HG02798 (cell line): Measurements from ENCODE around the gene DHX58.

ENCODE experiments used
- ATAC-seq: cut with Tn5 transposase; IDR thresholded peaks from one replicate; pipeline ENCODE4 v1.9.1; 2021; ENCODE audit warnings: mild to moderate bottlenecking; ENCODE audit not compliant: unreplicated experiment, poor library complexity

Gene DHX58

GRCh38 chr17:42130310-42130936, 17.9 kb upstream of the DHX58 start:
- ATAC-seq: no peak

- no peak for ATAC-seq
These were observed 16.8 kb upstream of the DHX58 start for GRCh38 chr17:42129109-42129837.

- no peak for ATAC-seq
These were observed 14.9 kb upstream of the DHX58 start for GRCh38 chr17:42127414-42127813.

- no peak for ATAC-seq
These were observed 14.3 kb upstream of the DHX58 start for GRCh38 chr17:42126836-42127235.

- no peak for ATAC-seq
These were observed 13.1 kb upstream of the DHX58 start for GRCh38 chr17:42125565-42125964.

GRCh38 chr17:42124256-42124655, 11.7 kb upstream of the DHX58 start:
- no peak for ATAC-seq

- no peak for ATAC-seq
These were observed 10.1 kb upstream of the DHX58 start, which contains the start of gene HSPB9 for GRCh38 chr17:42122371-42123303. HSPB9 (plus strand) TSS chr17:42122804; CDS start chr17:42122851, 47 bp downstream.

- ATAC-seq: peak; percentile 79
These were observed 8.6 kb upstream of the DHX58 start, which contains the start of gene KAT2A for GRCh38 chr17:42120770-42121769. KAT2A (minus strand) TSS chr17:42121367; CDS start chr17:42121304, 63 bp downstream.

GRCh38 chr17:42120161-42120769, 7.8 kb upstream of the DHX58 start:
- no peak for ATAC-seq

- no peak for ATAC-seq
These were observed 6.8 kb upstream of the DHX58 start for GRCh38 chr17:42119301-42119700.

GRCh38 chr17:42118545-42118944, 6.0 kb upstream of the DHX58 start:
- no peak for ATAC-seq

- no peak for ATAC-seq
These were observed 5.6 kb upstream of the DHX58 start for GRCh38 chr17:42118126-42118510.

- no peak for ATAC-seq
These were observed 5.0 kb upstream of the DHX58 start for GRCh38 chr17:42117397-42118125.

- no peak for ATAC-seq
These were observed 4.3 kb upstream of the DHX58 start for GRCh38 chr17:42116705-42117396.

- no peak for ATAC-seq
These were observed 1.6 kb upstream of the DHX58 start for GRCh38 chr17:42114118-42114517.

GRCh38 chr17:42113293-42114069, 967 bp upstream of the DHX58 start:
- ATAC-seq: no peak

GRCh38 chr17:42111871-42112551, 503 bp downstream of the DHX58 start:
- ATAC-seq: no peak
